H54 (cell line): ENCODE measurements around the gene TMEM200C.
"Not testable (repeated sequence)": the region's sequence is repeated elsewhere in the genome, so short reads cannot be mapped to it uniquely, and the experiment has no call there.

Experiments
- DNase-seq: peaks from one replicate; pipeline ENCODE4 v3.0.0; 2011; ENCODE audit warnings: low spot score, mixed read lengths; ENCODE audit not compliant: insufficient read length
- FAIRE-seq: peaks from 3 replicates; lab custom pipeline; 2011; peaks lifted over from hg19 to GRCh38; lab: Jason Lieb, UNC
- POLR2A ChIP-seq: IDR thresholded peaks from 2 replicates; pipeline ENCODE4 v1.6.1; 2011; ENCODE audit warnings: low read depth, mild to moderate bottlenecking, low read length

The TMEM200C gene

GRCh38 chr18:5874336-5874735 lies 21.0 kb downstream of the TMEM200C start:
- FAIRE-seq, result no peak
- TF ChIP-seq POLR2A, result no peak
- DNase-seq, result no peak

GRCh38 chr18:5872886-5873285 lies 22.4 kb downstream of the TMEM200C start:
- no peak for DNase-seq
- no peak for TF ChIP-seq POLR2A

GRCh38 chr18:5871426-5871825 lies 23.9 kb downstream of the TMEM200C start:
- no peak for TF ChIP-seq POLR2A
- FAIRE-seq (no peak), DNase-seq (no peak)

More at GRCh38 chr18:5872886-5873285, 22.4 kb downstream of the TMEM200C start:
- FAIRE-seq, result no peak

- FAIRE-seq, result peak; percentile 88
- no peak for TF ChIP-seq POLR2A
- DNase-seq, result no peak
These were observed 27.0 kb downstream of the TMEM200C start for GRCh38 chr18:5868218-5868854.

GRCh38 chr18:5865521-5865920 lies 29.8 kb downstream of the TMEM200C start:
- TF ChIP-seq POLR2A, result no peak
- DNase-seq (no peak), FAIRE-seq (no peak)

- FAIRE-seq, DNase-seq: not testable (repeated sequence)
These were observed 33.2 kb downstream of the TMEM200C start for GRCh38 chr18:5862127-5862526.

GRCh38 chr18:5857180-5857579 lies 38.1 kb downstream of the TMEM200C start:
- DNase-seq (no peak), FAIRE-seq (no peak)
- no peak for TF ChIP-seq POLR2A

GRCh38 chr18:5853253-5853652 lies 42.1 kb downstream of the TMEM200C start:
- FAIRE-seq (no peak), DNase-seq (no peak)
- no peak for TF ChIP-seq POLR2A

- no peak for FAIRE-seq
These were observed 43.3 kb downstream of the TMEM200C start for GRCh38 chr18:5851998-5852397.

GRCh38 chr18:5842653-5843052 lies 52.7 kb downstream of the TMEM200C start:
- DNase-seq (no peak), FAIRE-seq (no peak)
- no peak for TF ChIP-seq POLR2A

More at GRCh38 chr18:5851998-5852397, 43.3 kb downstream of the TMEM200C start:
- TF ChIP-seq POLR2A, result no peak
- DNase-seq, result no peak

GRCh38 chr18:5841518-5841917 lies 53.8 kb downstream of the TMEM200C start:
- TF ChIP-seq POLR2A, result no peak
- no peak for FAIRE-seq
- no peak for DNase-seq

- DNase-seq, result no peak
- TF ChIP-seq POLR2A, result no peak
- no peak for FAIRE-seq
These were observed 54.8 kb downstream of the TMEM200C start for GRCh38 chr18:5840547-5840946.

- no peak for TF ChIP-seq POLR2A
- DNase-seq, result no peak
- FAIRE-seq, result no peak
These were observed 55.3 kb downstream of the TMEM200C start for GRCh38 chr18:5840025-5840424.

GRCh38 chr18:5839102-5839501 lies 56.2 kb downstream of the TMEM200C start:
- DNase-seq (no peak), FAIRE-seq (no peak)
- no peak for TF ChIP-seq POLR2A
